Measurements from ENCODE around the gene ZNF225.
"Not testable (repeated sequence)": the region's sequence is repeated elsewhere in the genome, so short reads cannot be mapped to it uniquely, and the experiment has no call there.

DNA sequence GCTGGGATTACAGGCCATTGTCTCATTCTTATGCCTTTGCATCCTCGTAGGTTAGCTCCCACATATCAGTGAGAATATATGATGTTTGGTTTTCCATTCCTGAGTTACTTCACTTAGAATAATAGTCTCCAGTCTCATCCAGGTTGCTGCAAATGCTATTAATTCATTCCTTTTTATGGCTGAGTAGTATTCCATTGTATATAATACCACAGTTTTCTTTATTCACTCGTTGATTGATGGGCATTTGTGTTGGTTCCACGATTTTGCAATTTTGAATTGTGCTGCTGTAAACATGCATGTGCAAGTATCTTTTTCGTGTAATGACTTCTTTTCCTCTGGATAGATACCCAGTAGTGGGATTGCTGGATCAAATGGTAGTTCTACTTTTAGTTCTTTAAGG is 8.0 kb downstream of the ZNF225 start:
- not testable (repeated sequence) for TF ChIP-seq POLR2A, CTCF (IDR thresholded peaks at IDR 0.05)

Measured in heart left ventricle (tissue), 13 donors.